Hepatocyte (in vitro differentiated cells): ENCODE data around the gene BCAS1. TPM values are rescaled to one million over a fixed set of nuclear protein-coding genes. Genes with fewer than 3 reads are reported as not detected.

Experiments
- DNase-seq: peaks from one replicate; pipeline ENCODE4 v3.0.0-alpha.2; 2016; ENCODE audit warnings: low spot score
- H2AFZ ChIP-seq: fragments of 200-600 bp; sonication (generic); 2 replicates; pipeline ENCODE4 v1.6.0; 2016; ENCODE audit warnings: antibody characterized with exemption, mild to moderate bottlenecking
- H3K27ac ChIP-seq: fragments of 200-600 bp; sonication (generic); 2 replicates; pipeline ENCODE4 v1.5.1; 2016; ENCODE audit warnings: mild to moderate bottlenecking
- H3K27me3 ChIP-seq: fragments of 200-600 bp; sonication (generic); 2 replicates; pipeline ENCODE4 v1.6.1; 2016
- H3K36me3 ChIP-seq: fragments of 200-600 bp; sonication (generic); replicated peaks from 2 replicates; pipeline ENCODE4 v1.5.1; 2016; ENCODE audit warnings: low read depth; ENCODE audit not compliant: insufficient read depth
- H3K4me1 ChIP-seq: fragments of 200-600 bp; sonication (generic); 2 replicates; pipeline ENCODE4 v1.5.1; 2016; ENCODE audit warnings: mild to moderate bottlenecking, moderate library complexity; ENCODE audit not compliant: insufficient read depth
- H3K4me2 ChIP-seq: fragments of 200-600 bp; sonication (generic); 2 replicates; pipeline ENCODE4 v1.6.0; 2016
- H3K4me3 ChIP-seq: fragments of 200-600 bp; sonication (generic); 2 replicates; pipeline ENCODE4 v1.5.1; 2016; ENCODE audit warnings: mild to moderate bottlenecking
- H3K79me2 ChIP-seq: fragments of 200-600 bp; sonication (generic); 2 replicates; pipeline ENCODE4 v1.6.0; 2017; ENCODE audit warnings: mild to moderate bottlenecking
- H3K9me2 ChIP-seq: fragments of 200-600 bp; sonication (generic); replicated peaks from 2 replicates; pipeline ENCODE4 v1.6.0; 2017; ENCODE audit warnings: mild to moderate bottlenecking; ENCODE audit not compliant: insufficient read depth
- H3K9me3 ChIP-seq: fragments of 200-600 bp; sonication (generic); 2 replicates; pipeline ENCODE4 v1.5.1; 2016; ENCODE audit warnings: low read depth, mild to moderate bottlenecking
- H4K20me1 ChIP-seq: fragments of 200-600 bp; sonication (generic); 2 replicates; pipeline ENCODE4 v1.6.0; 2016; ENCODE audit warnings: mild to moderate bottlenecking; ENCODE audit not compliant: insufficient read depth, poor library complexity, severe bottlenecking
- EZH2 ChIP-seq: fragments of 200-600 bp; sonication (generic); IDR thresholded peaks from 2 replicates; pipeline ENCODE4 v1.6.1; 2016; ENCODE audit warnings: antibody characterized with exemption, mild to moderate bottlenecking, borderline replicate concordance
- EZH2phosphoT487 ChIP-seq: fragments of 200-600 bp; sonication (generic); IDR thresholded peaks from one replicate; pipeline ENCODE4 v1.6.1; 2018; ENCODE audit warnings: antibody characterized with exemption, mild to moderate bottlenecking, low read depth, moderate library complexity; ENCODE audit not compliant: unreplicated experiment, severe bottlenecking
- WGBS: methylation state at CpG from one replicate; pipeline ENCODE4 v1.1.6; 2016; ENCODE audit warnings: low lambda C conversion rate; ENCODE audit errors: missing lambda C conversion rate; 5-methylcytosine and 5-hydroxymethylcytosine counted together
- polyA plus RNA-seq: library from polyadenylated mRNA; unstranded; fragments of >200 nt; fragmentation: Nextera tagmentation; extraction: Ambion mirVana; gene quantifications from 2 replicates; pipeline ENCODE4 v1.2.1, GENCODE V29; 2016
- total RNA-seq: library from RNA; depleted of rRNA; stranded (reverse); fragments of >200 nt; gene quantifications from 2 replicates; pipeline ENCODE4 v1.2.3, GENCODE V29; 2014
- TF ChIP-seq, protein P1 (sequence below): fragments of 200-600 bp; sonication (generic); IDR thresholded peaks from 2 replicates; pipeline ENCODE4 v1.5.1; 2016; ENCODE audit warnings: antibody characterized with exemption, mild to moderate bottlenecking; ENCODE audit not compliant: poor library complexity

Gene BCAS1
- total and polyA plus RNA-seq, 2 experiments from 2014 or later, result 4.9 to 9.8 TPM

DNA sequence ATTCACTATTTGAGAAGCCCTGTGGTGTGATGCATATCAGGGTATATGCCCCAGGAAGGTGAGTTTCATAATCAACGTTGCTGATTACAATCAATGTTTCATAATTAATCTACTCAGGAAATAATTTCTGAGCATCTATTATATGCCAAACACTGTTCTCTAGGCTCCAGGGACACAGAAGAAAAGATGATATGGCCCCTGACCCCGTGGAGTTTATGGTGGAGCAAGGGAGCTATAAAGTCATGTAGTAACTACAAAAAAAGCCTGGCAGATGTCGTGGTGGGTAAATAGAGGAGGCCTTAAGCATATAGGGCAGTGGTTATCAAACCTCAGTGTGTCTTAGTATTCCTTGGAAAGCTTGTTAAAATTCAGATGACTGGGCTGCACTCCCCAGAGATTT, 40.1 kb upstream of the BCAS1 start:
- peaks cover 29% of the 10 kb centered on the region for H3K4me1 ChIP-seq
- no peaks in the 10 kb centered on the region for H3K36me3 ChIP-seq
- H3K79me2 ChIP-seq, result no peaks in the 10 kb centered on the region
- no peaks in the 10 kb centered on the region for H3K27me3 ChIP-seq
- DNase-seq, result no peak
- H3K9me3 ChIP-seq, result no peaks in the 10 kb centered on the region
- 49% methylated on average over 3 of the region's 3 CpGs for WGBS
- TF ChIP-seq EZH2phosphoT487 (no peak), EZH2 (no peak)
- TF ChIP-seq, protein P1, sequence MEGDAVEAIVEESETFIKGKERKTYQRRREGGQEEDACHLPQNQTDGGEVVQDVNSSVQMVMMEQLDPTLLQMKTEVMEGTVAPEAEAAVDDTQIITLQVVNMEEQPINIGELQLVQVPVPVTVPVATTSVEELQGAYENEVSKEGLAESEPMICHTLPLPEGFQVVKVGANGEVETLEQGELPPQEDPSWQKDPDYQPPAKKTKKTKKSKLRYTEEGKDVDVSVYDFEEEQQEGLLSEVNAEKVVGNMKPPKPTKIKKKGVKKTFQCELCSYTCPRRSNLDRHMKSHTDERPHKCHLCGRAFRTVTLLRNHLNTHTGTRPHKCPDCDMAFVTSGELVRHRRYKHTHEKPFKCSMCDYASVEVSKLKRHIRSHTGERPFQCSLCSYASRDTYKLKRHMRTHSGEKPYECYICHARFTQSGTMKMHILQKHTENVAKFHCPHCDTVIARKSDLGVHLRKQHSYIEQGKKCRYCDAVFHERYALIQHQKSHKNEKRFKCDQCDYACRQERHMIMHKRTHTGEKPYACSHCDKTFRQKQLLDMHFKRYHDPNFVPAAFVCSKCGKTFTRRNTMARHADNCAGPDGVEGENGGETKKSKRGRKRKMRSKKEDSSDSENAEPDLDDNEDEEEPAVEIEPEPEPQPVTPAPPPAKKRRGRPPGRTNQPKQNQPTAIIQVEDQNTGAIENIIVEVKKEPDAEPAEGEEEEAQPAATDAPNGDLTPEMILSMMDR, result no peak
- no peak overlapping the region for H3K4me3 ChIP-seq
- no peak overlapping the region for H2AFZ ChIP-seq
- peak overlapping the region; percentile 15 for H3K27ac ChIP-seq
- no peak overlapping the region for H3K4me2 ChIP-seq
- H4K20me1 ChIP-seq, result no peaks in the 10 kb centered on the region
- H3K9me2 ChIP-seq, result no peaks in the 10 kb centered on the region

DNA sequence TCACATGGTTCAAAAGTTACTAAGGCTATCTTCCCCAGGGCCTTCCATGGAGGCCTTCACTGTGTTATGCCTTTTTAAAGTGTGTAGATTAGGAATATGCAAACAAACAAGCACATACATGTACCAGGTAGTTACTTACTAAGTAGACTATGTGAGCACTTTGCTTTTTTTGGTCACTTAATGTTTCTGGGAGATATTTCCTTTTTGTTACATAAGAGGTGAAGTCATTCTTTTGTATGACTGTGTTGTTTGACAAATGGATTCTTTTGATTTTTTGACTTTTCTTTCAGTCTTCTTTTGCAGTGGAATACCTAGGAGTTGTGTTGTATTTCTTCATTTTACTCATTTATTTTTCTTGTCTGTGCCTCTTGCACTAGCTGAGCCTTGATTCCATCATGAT, 39.6 kb upstream of the BCAS1 start:
- no peaks in the 10 kb centered on the region for H3K79me2 ChIP-seq
- H3K27ac ChIP-seq, result peak overlapping the region; percentile 15
- H3K9me2 ChIP-seq, result no peaks in the 10 kb centered on the region
- no peak overlapping the region for H2AFZ ChIP-seq
- H3K9me3 ChIP-seq, result no peaks in the 10 kb centered on the region
- no peak overlapping the region for H3K4me2 ChIP-seq
- H3K4me3 ChIP-seq, result no peak overlapping the region
- peaks cover 29% of the 10 kb centered on the region for H3K4me1 ChIP-seq
- no peaks in the 10 kb centered on the region for H3K36me3 ChIP-seq
- TF ChIP-seq EZH2phosphoT487, result no peak
- TF ChIP-seq EZH2, result no peak
- TF ChIP-seq, protein P1, result no peak
- H3K27me3 ChIP-seq, result no peaks in the 10 kb centered on the region
- DNase-seq, result no peak
- no peaks in the 10 kb centered on the region for H4K20me1 ChIP-seq

DNA sequence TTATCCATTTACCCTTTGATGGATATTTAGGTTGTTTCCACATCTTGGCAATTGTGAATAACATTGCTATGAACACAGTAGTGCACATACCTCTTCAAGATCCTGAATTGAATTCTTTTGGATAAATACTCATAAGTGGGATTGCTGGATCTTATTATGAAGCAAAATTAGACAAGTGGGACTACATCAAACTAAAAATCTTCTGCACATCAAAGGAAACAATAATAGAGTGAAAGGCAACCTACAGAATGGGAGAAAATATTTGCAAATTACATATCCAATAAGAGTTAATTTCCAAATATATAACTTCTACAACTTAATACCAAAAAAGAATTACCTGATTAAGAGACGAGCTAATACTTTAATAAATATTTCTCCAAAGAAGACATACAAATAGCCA, 38.4 kb upstream of the BCAS1 start:
- Histone ChIP-seq H3K27ac (no peak overlapping the region), H4K20me1 (no peaks in the 10 kb centered on the region), H3K4me3 (no peak overlapping the region), H3K36me3 (no peaks in the 10 kb centered on the region), H3K9me2 (no peaks in the 10 kb centered on the region), H2AFZ (no peak overlapping the region), H3K4me2 (no peak overlapping the region), H3K79me2 (no peaks in the 10 kb centered on the region), H3K9me3 (no peaks in the 10 kb centered on the region), H3K27me3 (no peaks in the 10 kb centered on the region), H3K4me1 (peaks cover 29% of the 10 kb centered on the region)
- no peak for DNase-seq
- WGBS, result 93% methylated on average over 1 of the region's 1 CpG
- TF ChIP-seq EZH2, result no peak
- no peak for TF ChIP-seq EZH2phosphoT487
- TF ChIP-seq, protein P1, result no peak

DNA sequence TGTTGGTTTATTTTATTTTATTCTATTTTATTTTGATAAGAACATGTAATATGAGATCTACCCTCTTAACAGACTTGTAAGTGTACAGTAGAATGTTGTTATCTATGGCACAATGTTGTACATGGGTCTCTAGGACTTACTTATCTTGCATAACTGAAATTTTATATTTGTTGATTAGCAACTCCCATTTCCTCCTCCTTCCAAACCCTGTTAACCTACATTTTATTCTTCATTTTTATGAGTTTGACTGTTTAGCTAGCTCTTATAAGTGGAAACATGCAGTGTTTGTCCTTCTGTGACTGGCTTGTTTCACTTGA, 37.9 kb upstream of the BCAS1 start:
- Histone ChIP-seq H3K9me3 (no peaks in the 10 kb centered on the region), H3K36me3 (no peaks in the 10 kb centered on the region), H3K27me3 (no peaks in the 10 kb centered on the region), H2AFZ (no peak overlapping the region), H3K4me1 (peaks cover 29% of the 10 kb centered on the region), H3K4me2 (no peak overlapping the region), H3K79me2 (no peaks in the 10 kb centered on the region), H3K4me3 (no peak overlapping the region), H3K9me2 (no peaks in the 10 kb centered on the region), H4K20me1 (no peaks in the 10 kb centered on the region), H3K27ac (peak overlapping the region; percentile 21)
- no peak for DNase-seq
- TF ChIP-seq EZH2, result no peak
- TF ChIP-seq, protein P1, result no peak
- TF ChIP-seq EZH2phosphoT487, result no peak
